C4-2B (cell line): ENCODE measurements around the gene SELENOO.

Experiments
- ZFX ChIP-seq: fragments of 450-650 bp; IDR thresholded peaks from 2 replicates; pipeline ENCODE4 v1.6.1; 2017
- TF ChIP-seq, protein P1 (sequence below): fragments of 450-650 bp; conservative IDR thresholded peaks from 2 replicates; pipeline ENCODE4 v1.5.1; 2017; ENCODE audit warnings: mild to moderate bottlenecking

DNA sequence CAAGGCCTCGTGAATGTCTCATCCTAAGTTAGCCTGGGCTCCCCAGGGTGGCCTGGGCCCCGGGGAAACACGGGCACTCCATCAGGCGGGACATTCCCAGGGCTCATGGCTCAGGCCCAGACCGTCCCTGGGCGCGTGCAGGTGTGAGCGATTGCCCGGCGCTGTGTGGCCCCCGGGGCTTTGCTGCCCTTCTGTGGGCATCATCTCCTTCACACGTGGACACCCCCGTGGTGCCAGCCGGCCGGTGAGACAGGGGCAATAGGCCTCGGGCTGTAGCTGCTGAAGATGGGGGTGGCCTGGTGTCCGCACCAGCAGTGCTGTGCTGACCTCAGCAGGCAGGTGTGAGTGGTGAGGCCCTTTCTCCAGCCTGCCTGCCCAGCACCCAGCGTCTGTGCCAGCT, 4.6 kb upstream of the SELENOO start:
- TF ChIP-seq, protein P1, sequence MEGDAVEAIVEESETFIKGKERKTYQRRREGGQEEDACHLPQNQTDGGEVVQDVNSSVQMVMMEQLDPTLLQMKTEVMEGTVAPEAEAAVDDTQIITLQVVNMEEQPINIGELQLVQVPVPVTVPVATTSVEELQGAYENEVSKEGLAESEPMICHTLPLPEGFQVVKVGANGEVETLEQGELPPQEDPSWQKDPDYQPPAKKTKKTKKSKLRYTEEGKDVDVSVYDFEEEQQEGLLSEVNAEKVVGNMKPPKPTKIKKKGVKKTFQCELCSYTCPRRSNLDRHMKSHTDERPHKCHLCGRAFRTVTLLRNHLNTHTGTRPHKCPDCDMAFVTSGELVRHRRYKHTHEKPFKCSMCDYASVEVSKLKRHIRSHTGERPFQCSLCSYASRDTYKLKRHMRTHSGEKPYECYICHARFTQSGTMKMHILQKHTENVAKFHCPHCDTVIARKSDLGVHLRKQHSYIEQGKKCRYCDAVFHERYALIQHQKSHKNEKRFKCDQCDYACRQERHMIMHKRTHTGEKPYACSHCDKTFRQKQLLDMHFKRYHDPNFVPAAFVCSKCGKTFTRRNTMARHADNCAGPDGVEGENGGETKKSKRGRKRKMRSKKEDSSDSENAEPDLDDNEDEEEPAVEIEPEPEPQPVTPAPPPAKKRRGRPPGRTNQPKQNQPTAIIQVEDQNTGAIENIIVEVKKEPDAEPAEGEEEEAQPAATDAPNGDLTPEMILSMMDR = no peak
- no peak for TF ChIP-seq ZFX
